PFSK-1 (cell line): ENCODE results near the gene VPS9D1.
A peak's percentile ranks its signal among the peaks of the same experiment; 100 is the strongest.

Source experiments
- FOXP2 ChIP-seq: optimal IDR thresholded peaks from 2 replicates; pipeline ENCODE3; 2011; ENCODE audit warnings: borderline replicate concordance, control low read depth, inconsistent platforms; ENCODE audit not compliant: insufficient read depth; ENCODE audit errors: extremely low read length, extremely low read depth
- POLR2AphosphoS5 ChIP-seq: IDR thresholded peaks from 2 replicates; pipeline ENCODE4 v1.6.1; 2012; ENCODE audit warnings: low read depth, mild to moderate bottlenecking, control low read depth, low read length, moderate library complexity
- REST ChIP-seq, 2 experiments: IDR thresholded peaks; 2 replicates each; pipeline versions ENCODE4 v1.6.1 to v1.8.0; 2011 to 2012; ENCODE audit warnings: low read depth in 2 of 2, low read length in 2 of 2, control low read depth in 1 of 2, inconsistent platforms in 1 of 2, mild to moderate bottlenecking in 1 of 2, moderate library complexity in 1 of 2; ENCODE audit not compliant: insufficient read depth in 1 of 2
- SIN3A ChIP-seq: IDR thresholded peaks from 2 replicates; pipeline ENCODE4 v1.6.1; 2012; ENCODE audit warnings: mild to moderate bottlenecking, low read length, moderate library complexity, borderline replicate concordance; ENCODE audit not compliant: insufficient read depth
- TAF1 ChIP-seq: IDR thresholded peaks from 2 replicates; pipeline ENCODE4 v1.6.1; 2012; ENCODE audit warnings: low read length, control low read depth, borderline replicate concordance; ENCODE audit not compliant: insufficient read depth

The VPS9D1 gene

GRCh38 chr16:89720551-89720812 is 216 bp downstream of the VPS9D1 start:
- TF ChIP-seq SIN3A: no peak; the same call in 1 of the 2 replicates
- peak; percentile 53 to 57; a peak in 1 of 4 replicates for TF ChIP-seq REST (IDR thresholded peaks at IDR 0.05; ENCODE audit: insufficient read depth in 1 of 2, low read depth in 2 of 2, low read length in 2 of 2)
- 0 out of 2 replicates have a peak, but pooled peaks have one; percentile 13 for TF ChIP-seq POLR2AphosphoS5

GRCh38 chr16:89717688-89718505 is 2.8 kb downstream of the VPS9D1 start:
- TF ChIP-seq REST (IDR thresholded peaks at IDR 0.05; ENCODE audit: insufficient read depth in 1 of 2, low read depth in 2 of 2, low read length in 2 of 2): no peak
- no peak for TF ChIP-seq TAF1
- no peak for TF ChIP-seq FOXP2
- TF ChIP-seq POLR2AphosphoS5: no peak
- TF ChIP-seq SIN3A: no peak

GRCh38 chr16:89716916-89717687 is 3.6 kb downstream of the VPS9D1 start:
- no peak for TF ChIP-seq POLR2AphosphoS5
- TF ChIP-seq SIN3A: no peak
- no peak for TF ChIP-seq TAF1
- no peak for TF ChIP-seq FOXP2

- no peak for TF ChIP-seq FOXP2
- no peak for TF ChIP-seq REST (IDR thresholded peaks at IDR 0.05; ENCODE audit: insufficient read depth in 1 of 2, low read depth in 2 of 2, low read length in 2 of 2)
- TF ChIP-seq POLR2AphosphoS5: no peak; the same call in 1 of the 2 replicates
- TF ChIP-seq TAF1: no peak
- TF ChIP-seq SIN3A: no peak
These were observed 4.2 kb downstream of the VPS9D1 start for GRCh38 chr16:89716493-89716892.

- no peak for TF ChIP-seq TAF1
- no peak for TF ChIP-seq SIN3A
These were observed 8.4 kb downstream of the VPS9D1 start for GRCh38 chr16:89712274-89712781.

- TF ChIP-seq TAF1 (peak; percentile 72; the same call in 1 of the 2 replicates), FOXP2 (peak; percentile 23), REST (IDR thresholded peaks at IDR 0.05; ENCODE audit: insufficient read depth in 1 of 2, low read depth in 2 of 2, low read length in 2 of 2) (no peak), POLR2AphosphoS5 (peak; percentile 95), SIN3A (0 out of 2 replicates have a peak, but pooled peaks have one; percentile 64)
These were observed 9.0 kb downstream of the VPS9D1 start for GRCh38 chr16:89711601-89712273.
